ENCODE results near the gene RIN3. TPM values are rescaled to one million over a fixed set of nuclear protein-coding genes. Genes with fewer than 3 reads are reported as not detected.

RIN3 gene
- total and polyA plus RNA-seq, 2 of the 4 experiments (the other 2 are of a cell fraction) = 2.5 to 11.1 TPM

- no TSS peak for BruUV-seq (replicated peaks)
Observed at GRCh38 chr14:92622311-92622710, 108.7 kb downstream of the RIN3 start.

More at GRCh38 chr14:92622311-92622710, 108.7 kb downstream of the RIN3 start:
- H3K4ac ChIP-seq (ENCODE audit: low read depth, low read length) = no peak overlapping the region
- H4K91ac ChIP-seq (ENCODE audit: insufficient read depth, low read depth, low read length) = 0 out of 2 replicates have a peak overlapping the region, but pooled peaks have one; percentile 5
- H2BK120ac ChIP-seq (ENCODE audit: low read depth, low read length) = peak overlapping the region; percentile 30; the same call in 1 of the 2 replicates
- no peak overlapping the region for H3K4me2 ChIP-seq (ENCODE audit: low read depth, low read length)
- no peak overlapping the region for H3K23ac ChIP-seq (ENCODE audit: low read depth, low read length)
- no peaks in the 10 kb centered on the region for H4K20me1 ChIP-seq (ENCODE audit: insufficient read depth, low read length)
- H2BK15ac ChIP-seq (ENCODE audit: low read depth, low read length) = no peak overlapping the region
- TF ChIP-seq POLR2A (IDR thresholded peaks at IDR 0.05; ENCODE audit: low read depth, low read length) (no peak), MXI1 (IDR thresholded peaks at IDR 0.05; ENCODE audit: borderline replicate concordance, low read depth, low read length) (no peak), NFE2L2 (IDR thresholded peaks at IDR 0.05; ENCODE audit: low read depth, low read length) (no peak), CEBPB (IDR thresholded peaks at IDR 0.05; ENCODE audit: low read depth, low read length) (no peak), BHLHE40 (IDR thresholded peaks at IDR 0.05; ENCODE audit: low read depth, low read length) (no peak), RAD21 (IDR thresholded peaks at IDR 0.05; ENCODE audit: low read length) (no peak), FOS (IDR thresholded peaks at IDR 0.05; ENCODE audit: low read depth, low read length) (no peak), SMC3 (IDR thresholded peaks at IDR 0.05; ENCODE audit: low read depth, low read length) (no peak), RFX5 (IDR thresholded peaks at IDR 0.05; ENCODE audit: low read depth, low read length) (no peak), CTCF (conservative IDR thresholded peaks at IDR 0.05; ENCODE audit: low read depth, low read length) (no peak), CHD1 (IDR thresholded peaks at IDR 0.05; ENCODE audit: low read depth, low read length) (no peak), ELK1 (IDR thresholded peaks at IDR 0.05; ENCODE audit: borderline replicate concordance, low read depth, low read length) (no peak), MAZ (IDR thresholded peaks at IDR 0.05; ENCODE audit: borderline replicate concordance, low read depth, low read length) (no peak)
- no peak overlapping the region for H2AFZ ChIP-seq (replicated peaks; ENCODE audit: low read length, poor library complexity)
- POLR2A ChIA-PET (ENCODE audit: unreplicated experiment) = no interaction called here
- peak overlapping the region; percentile 25 for H2AK5ac ChIP-seq (ENCODE audit: low read depth, low read length)
- H3K4me3 ChIP-seq (ENCODE audit: insufficient read depth, low read depth, low read length) = no peak overlapping the region
- no peak overlapping the region for H4K8ac ChIP-seq (ENCODE audit: low read depth in 2 of 2, low read length in 2 of 2)
- no peak overlapping the region for H2BK5ac ChIP-seq (ENCODE audit: low read depth, low read length, poor library complexity, severe bottlenecking)
- H3K56ac ChIP-seq (ENCODE audit: extremely low read depth, insufficient read depth, low read length) = no peak overlapping the region
- peaks cover 15% of the 10 kb centered on the region for H3K4me1 ChIP-seq (ENCODE audit: control insufficient read depth, insufficient read depth, low read length)
- peaks cover 17% of the 10 kb centered on the region for H3K9me3 ChIP-seq (ENCODE audit: control insufficient read depth, insufficient read depth, low read length)
- H3K9ac ChIP-seq (ENCODE audit: low read depth, low read length) = no peak overlapping the region
- WGBS, 2 experiments (ENCODE audit: extremely low coverage in 2 of 2, insufficient read length in 1 of 2) = 94% methylated on average over 3 of the region's 4 CpGs; no CpG with 5 or more reads in 1 of the 2 experiments
- H3K9me1 ChIP-seq (ENCODE audit: insufficient read depth, low read length) = peaks cover 3% of the 10 kb centered on the region
- DNase-seq (no peak), ATAC-seq (ENCODE audit: low read depth) (no peak)
- CTCF ChIA-PET = no interaction called here
- no peak overlapping the region for H4K5ac ChIP-seq (ENCODE audit: low read depth, low read length)
- H3K27me3 ChIP-seq (ENCODE audit: control insufficient read depth, insufficient read depth, low read length) = no peaks in the 10 kb centered on the region
- H3K14ac ChIP-seq (replicated peaks; ENCODE audit: low read depth, low read length) = no peak overlapping the region
- H3K18ac ChIP-seq (ENCODE audit: low read depth, low read length) = no peak overlapping the region
- H3K27ac ChIP-seq (ENCODE audit: insufficient read depth, low read length) = no peak overlapping the region
- dilution Hi-C loops (cut with HindIII; ENCODE audit: low sequenced_read_pairs, unreplicated experiment) = no loop called here
- H3K79me1 ChIP-seq (ENCODE audit: low read depth in 1 of 2, low read length in 2 of 2) = peaks cover 20 to 36% of the 10 kb centered on the region in 2 experiments
- H2AK9ac ChIP-seq (replicated peaks; ENCODE audit: low read depth, low read length, poor library complexity) = no peak overlapping the region
- peaks cover 5% of the 10 kb centered on the region; the same call in 1 of the 2 replicates for H3K36me3 ChIP-seq (ENCODE audit: control insufficient read depth, insufficient read depth, low read length)
- H2BK20ac ChIP-seq (ENCODE audit: low read depth, low read length) = no peak overlapping the region; the same call in 1 of the 2 replicates
- in situ Hi-C loops (cut with MboI; ENCODE audit: low sequenced_read_pairs) = no loop called here
- intact Hi-C loops (cut with micrococcal nuclease) = no loop called here
